ENCODE data around the gene KRT75. TPM values are rescaled to one million over a fixed set of nuclear protein-coding genes. Genes with fewer than 3 reads are reported as not detected.

The KRT75 gene
- total and polyA plus RNA-seq, 5 experiments from 2014 or later = not detected

GRCh38 chr12:52436828-52437474 lies 2.8 kb upstream of the KRT75 start:
- Mint-ChIP-seq H3K27ac (peak overlapping the region in 1 of 10 donors; percentile 59), H3K4me1 (peaks cover 0 to 3% (median under 1%) of the 10 kb centered on the region in 4 donors), H3K36me3 (no peaks in the 10 kb centered on the region), H3K27me3 (peaks cover 20 to 75% (median 27%) of the 10 kb centered on the region in 5 donors), H3K4me3 (no peak overlapping the region), H3K9me3 (no peaks in the 10 kb centered on the region)
- DNase-seq (no peak), ATAC-seq (no peak)
- POLR2A ChIA-PET = no interaction called here

- Mint-ChIP-seq H3K27ac (peak overlapping the region in 1 of 10 donors; percentile 11), H3K4me3 (no peak overlapping the region), H3K4me1 (peaks cover 0 to 3% (median under 1%) of the 10 kb centered on the region in 4 donors), H3K36me3 (no peaks in the 10 kb centered on the region), H3K27me3 (peaks cover 15 to 75% (median 29%) of the 10 kb centered on the region in 5 donors), H3K9me3 (no peaks in the 10 kb centered on the region)
- no peak for DNase-seq
- ATAC-seq = no peak
- POLR2A ChIA-PET = no interaction called here
Measured at GRCh38 chr12:52436000-52436827, 2.0 kb upstream of the KRT75 start.

GRCh38 chr12:52435659-52435999 lies 1.5 kb upstream of the KRT75 start:
- DNase-seq (no peak), ATAC-seq (no peak)
- POLR2A ChIA-PET = no interaction called here
- Mint-ChIP-seq H3K4me3 (no peak overlapping the region), H3K27ac (no peak overlapping the region), H3K27me3 (peaks cover 14 to 75% (median 32%) of the 10 kb centered on the region in 5 donors), H3K9me3 (no peaks in the 10 kb centered on the region), H3K4me1 (peaks cover 0 to 3% (median under 1%) of the 10 kb centered on the region in 4 donors), H3K36me3 (no peaks in the 10 kb centered on the region)

- H3K4me1 Mint-ChIP-seq = peaks cover 0 to 3% (median under 1%) of the 10 kb centered on the region in 4 donors
- no peak overlapping the region for H3K27ac Mint-ChIP-seq
- H3K36me3 Mint-ChIP-seq = no peaks in the 10 kb centered on the region
- POLR2A ChIA-PET = no interaction called here
- H3K9me3 Mint-ChIP-seq = no peaks in the 10 kb centered on the region
- DNase-seq (no peak), ATAC-seq (no peak)
- peaks cover 15 to 77% (median 31%) of the 10 kb centered on the region in 5 donors for H3K27me3 Mint-ChIP-seq
- no peak overlapping the region for H3K4me3 Mint-ChIP-seq
Measured at GRCh38 chr12:52434760-52435530, 774 bp upstream of the KRT75 start.

GRCh38 chr12:52433501-52434080 lies 580 bp downstream of the KRT75 start:
- POLR2A ChIA-PET = no interaction called here
- Mint-ChIP-seq H3K36me3 (no peaks in the 10 kb centered on the region), H3K4me1 (peaks cover 0 to 3% (median under 1%) of the 10 kb centered on the region in 4 donors), H3K4me3 (no peak overlapping the region), H3K27ac (no peak overlapping the region), H3K9me3 (no peaks in the 10 kb centered on the region), H3K27me3 (peaks cover 15 to 84% (median 32%) of the 10 kb centered on the region in 5 donors)
- DNase-seq = no peak
- ATAC-seq = no peak

GRCh38 chr12:52432559-52433207 lies 1.5 kb downstream of the KRT75 start:
- H3K36me3 Mint-ChIP-seq = no peaks in the 10 kb centered on the region
- no peak for ATAC-seq
- no peak for DNase-seq
- H3K4me1 Mint-ChIP-seq = peaks cover 0 to 3% (median under 1%) of the 10 kb centered on the region in 4 donors
- POLR2A ChIA-PET = no interaction called here
- no peak overlapping the region for H3K4me3 Mint-ChIP-seq
- peak overlapping the region in 1 of 10 donors; percentile 30 for H3K27ac Mint-ChIP-seq
- peaks cover 13 to 86% (median 33%) of the 10 kb centered on the region in 5 donors for H3K27me3 Mint-ChIP-seq
- no peaks in the 10 kb centered on the region for H3K9me3 Mint-ChIP-seq

GRCh38 chr12:52428121-52428520 lies 6.0 kb downstream of the KRT75 start:
- H3K27me3 Mint-ChIP-seq = peaks cover 8 to 68% (median 19%) of the 10 kb centered on the region in 5 donors
- ATAC-seq = no peak
- no peaks in the 10 kb centered on the region for H3K36me3 Mint-ChIP-seq
- no peak overlapping the region for H3K4me3 Mint-ChIP-seq
- H3K27ac Mint-ChIP-seq = no peak overlapping the region
- POLR2A ChIA-PET = interaction anchor here (1.3 kb wide), 1 partner anchor 120 kb away, joined by 3 read pairs; no protein-coding TSS in a partner anchor
- peaks cover 0 to 1% (median 0%) of the 10 kb centered on the region in 4 donors for H3K4me1 Mint-ChIP-seq
- no peak for DNase-seq
- H3K9me3 Mint-ChIP-seq = no peaks in the 10 kb centered on the region

- ATAC-seq (no peak), DNase-seq (no peak)
- Mint-ChIP-seq H3K36me3 (no peaks in the 10 kb centered on the region), H3K4me1 (peaks cover 0 to 1% (median 0%) of the 10 kb centered on the region in 4 donors), H3K27ac (no peak overlapping the region), H3K4me3 (no peak overlapping the region), H3K27me3 (peaks cover 4 to 66% (median 14%) of the 10 kb centered on the region in 5 donors), H3K9me3 (no peaks in the 10 kb centered on the region)
- POLR2A ChIA-PET = interaction anchor here (0.8 to 1.3 kb wide), 2 partner anchors 53 to 121 kb away, joined by 3 read pairs; no protein-coding TSS in a partner anchor
Measured at GRCh38 chr12:52427083-52427482, 7.1 kb downstream of the KRT75 start.

- no peak for DNase-seq
- POLR2A ChIA-PET = no interaction called here
- no peak for ATAC-seq
- peaks cover 4 to 64% (median 14%) of the 10 kb centered on the region in 5 donors for H3K27me3 Mint-ChIP-seq
- H3K4me3 Mint-ChIP-seq = no peak overlapping the region
- no peak overlapping the region for H3K27ac Mint-ChIP-seq
- H3K4me1 Mint-ChIP-seq = peaks cover 0 to 1% (median 0%) of the 10 kb centered on the region in 4 donors
- no peaks in the 10 kb centered on the region for H3K36me3 Mint-ChIP-seq
- H3K9me3 Mint-ChIP-seq = no peaks in the 10 kb centered on the region
Measured at GRCh38 chr12:52426034-52426433, 8.1 kb downstream of the KRT75 start.

GRCh38 chr12:52425466-52425865 lies 8.7 kb downstream of the KRT75 start:
- Mint-ChIP-seq H3K27me3 (peaks cover 4 to 58% (median 12%) of the 10 kb centered on the region in 5 donors), H3K4me1 (peaks cover 0 to 1% (median 0%) of the 10 kb centered on the region in 4 donors), H3K36me3 (no peaks in the 10 kb centered on the region), H3K4me3 (no peak overlapping the region), H3K27ac (no peak overlapping the region), H3K9me3 (no peaks in the 10 kb centered on the region)
- POLR2A ChIA-PET = no interaction called here
- ATAC-seq (no peak), DNase-seq (no peak)

- peak overlapping the region in 1 of 10 donors; percentile 74 for H3K27ac Mint-ChIP-seq
- H3K36me3 Mint-ChIP-seq = no peaks in the 10 kb centered on the region
- H3K4me3 Mint-ChIP-seq = no peak overlapping the region
- peaks cover 4 to 42% (median 8%) of the 10 kb centered on the region in 5 donors for H3K27me3 Mint-ChIP-seq
- ATAC-seq = no peak
- POLR2A ChIA-PET = no interaction called here
- DNase-seq = no peak
- peaks cover 0 to 9% (median 2%) of the 10 kb centered on the region in 4 donors for H3K4me1 Mint-ChIP-seq
- no peaks in the 10 kb centered on the region for H3K9me3 Mint-ChIP-seq
Measured at GRCh38 chr12:52423661-52424500, 10.3 kb downstream of the KRT75 start.

Data from naive thymus-derived CD8-positive, alpha-beta T cell (primary cell).